ENCODE results near the gene HTR3C.
A peak's percentile ranks its signal among the peaks of the same experiment; 100 is the strongest.

HTR3C gene

DNA sequence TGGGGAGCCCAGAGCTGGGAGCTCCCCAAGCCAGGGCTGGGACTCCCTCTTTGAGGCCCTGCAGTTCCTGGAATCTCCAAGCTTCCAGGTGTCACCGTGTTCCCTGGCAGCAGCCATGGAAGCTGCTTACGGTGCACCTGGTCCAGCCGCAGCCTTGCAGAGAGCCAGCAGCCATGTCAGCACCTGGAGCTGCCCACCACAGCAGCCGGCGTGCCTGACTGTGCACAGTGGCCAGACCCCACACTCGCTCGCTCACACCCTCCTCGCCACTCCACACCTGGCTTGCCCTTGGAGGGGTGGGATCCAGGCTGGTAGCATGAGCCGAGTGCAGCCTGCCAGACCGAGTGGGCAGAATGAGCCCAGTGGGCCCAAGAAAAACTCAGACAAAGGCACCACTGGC, 29.2 kb downstream of the HTR3C start:
- Histone ChIP-seq H3K36me3 (no peaks in the 10 kb centered on the region), H3K27ac (no peak overlapping the region), H3K4me1 (ENCODE audit: control insufficient read depth in 1 of 2, insufficient read depth in 1 of 2, low read depth in 1 of 2, low read length in 1 of 2) (peaks cover 12 to 20% of the 10 kb centered on the region in 2 experiments), H3K9me3 (no peaks in the 10 kb centered on the region), H3K4me3 (ENCODE audit: low read depth in 1 of 2, low read length in 1 of 2) (no peak overlapping the region), H3K27me3 (no peaks in the 10 kb centered on the region)
- TF ChIP-seq, protein P1, sequence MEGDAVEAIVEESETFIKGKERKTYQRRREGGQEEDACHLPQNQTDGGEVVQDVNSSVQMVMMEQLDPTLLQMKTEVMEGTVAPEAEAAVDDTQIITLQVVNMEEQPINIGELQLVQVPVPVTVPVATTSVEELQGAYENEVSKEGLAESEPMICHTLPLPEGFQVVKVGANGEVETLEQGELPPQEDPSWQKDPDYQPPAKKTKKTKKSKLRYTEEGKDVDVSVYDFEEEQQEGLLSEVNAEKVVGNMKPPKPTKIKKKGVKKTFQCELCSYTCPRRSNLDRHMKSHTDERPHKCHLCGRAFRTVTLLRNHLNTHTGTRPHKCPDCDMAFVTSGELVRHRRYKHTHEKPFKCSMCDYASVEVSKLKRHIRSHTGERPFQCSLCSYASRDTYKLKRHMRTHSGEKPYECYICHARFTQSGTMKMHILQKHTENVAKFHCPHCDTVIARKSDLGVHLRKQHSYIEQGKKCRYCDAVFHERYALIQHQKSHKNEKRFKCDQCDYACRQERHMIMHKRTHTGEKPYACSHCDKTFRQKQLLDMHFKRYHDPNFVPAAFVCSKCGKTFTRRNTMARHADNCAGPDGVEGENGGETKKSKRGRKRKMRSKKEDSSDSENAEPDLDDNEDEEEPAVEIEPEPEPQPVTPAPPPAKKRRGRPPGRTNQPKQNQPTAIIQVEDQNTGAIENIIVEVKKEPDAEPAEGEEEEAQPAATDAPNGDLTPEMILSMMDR (IDR thresholded peaks at IDR 0.05) = no peak

DNA sequence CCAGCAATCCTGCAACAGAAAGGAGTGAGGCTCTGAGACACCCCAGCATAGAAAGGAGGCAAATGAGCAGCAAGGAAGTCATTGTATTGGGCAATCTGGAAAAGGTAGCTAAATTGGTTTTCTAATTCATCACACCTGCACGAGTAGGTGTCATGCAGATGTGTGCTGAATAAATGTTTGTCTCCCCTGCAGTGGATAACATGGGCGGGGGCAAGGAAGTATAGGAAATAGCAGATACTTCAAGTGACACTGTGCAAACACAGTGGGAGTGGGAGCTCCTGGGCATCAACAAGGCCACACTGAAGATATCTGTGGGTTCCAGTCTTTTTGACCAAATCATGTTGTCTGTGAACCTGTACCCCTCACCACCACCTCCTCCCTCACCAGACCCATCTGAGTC, 29.6 kb downstream of the HTR3C start:
- TF ChIP-seq, protein P1 (IDR thresholded peaks at IDR 0.05) = no peak
- H3K27me3 ChIP-seq = no peaks in the 10 kb centered on the region
- no peak overlapping the region for H3K27ac ChIP-seq
- peaks cover 12 to 20% of the 10 kb centered on the region in 2 experiments for H3K4me1 ChIP-seq (ENCODE audit: control insufficient read depth in 1 of 2, insufficient read depth in 1 of 2, low read depth in 1 of 2, low read length in 1 of 2)
- H3K9me3 ChIP-seq = no peaks in the 10 kb centered on the region
- no peak overlapping the region for H3K4me3 ChIP-seq (ENCODE audit: low read depth in 1 of 2, low read length in 1 of 2)
- H3K36me3 ChIP-seq = no peaks in the 10 kb centered on the region

DNA sequence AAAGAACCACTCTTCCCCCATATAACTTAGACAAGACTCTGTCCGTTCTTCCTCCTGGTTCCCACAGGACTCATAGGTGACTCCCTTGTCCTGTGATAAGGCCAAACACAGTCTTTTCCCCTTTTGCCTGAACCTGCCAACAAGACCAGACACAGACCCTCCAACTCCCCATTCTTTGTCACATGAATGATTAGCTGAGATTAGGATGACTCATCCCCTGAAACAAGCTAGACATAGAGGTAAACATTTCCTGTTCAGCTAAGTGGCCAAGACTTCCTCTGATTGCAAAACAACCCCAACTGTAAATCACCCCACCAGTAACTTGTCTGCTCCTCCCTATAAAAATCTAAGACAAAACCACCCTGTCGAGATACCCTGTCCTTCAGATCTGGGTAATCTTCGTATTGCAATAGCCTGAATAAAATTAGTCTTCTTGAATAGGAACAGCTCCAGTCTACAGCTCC, 32.6 kb downstream of the HTR3C start:
- H3K27ac ChIP-seq = peak overlapping the region; percentile 83
- TF ChIP-seq, protein P1 (IDR thresholded peaks at IDR 0.05) = no peak

DNA sequence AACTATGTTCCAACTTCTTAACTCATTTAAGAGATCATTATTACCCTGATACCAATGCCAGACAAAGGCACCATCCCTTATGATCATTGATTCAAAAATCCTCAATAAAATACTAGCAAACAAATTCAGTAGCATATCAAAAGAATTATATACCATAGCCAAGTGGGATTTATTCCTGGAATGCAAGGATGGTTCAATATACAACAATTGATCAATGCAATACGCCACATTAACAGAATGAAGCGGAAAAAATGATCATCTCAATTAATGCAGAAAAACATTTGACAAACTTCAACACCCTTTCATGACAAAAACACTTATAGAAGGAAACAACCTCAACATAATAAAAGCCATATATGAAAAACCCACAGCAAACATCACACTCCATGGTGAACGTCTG, 39.4 kb downstream of the HTR3C start:
- H3K9me3 ChIP-seq = peaks cover 12% of the 10 kb centered on the region
- no peak overlapping the region for H3K27ac ChIP-seq
- H3K4me3 ChIP-seq (ENCODE audit: low read depth in 1 of 2, low read length in 1 of 2) = no peak overlapping the region
- TF ChIP-seq, protein P1 (IDR thresholded peaks at IDR 0.05) = no peak
- no peaks in the 10 kb centered on the region for H3K36me3 ChIP-seq
- H3K27me3 ChIP-seq = peaks cover 4% of the 10 kb centered on the region
- H3K4me1 ChIP-seq (ENCODE audit: control insufficient read depth in 1 of 2, insufficient read depth in 1 of 2, low read depth in 1 of 2, low read length in 1 of 2) = no peaks in the 10 kb centered on the region

More for the DNA sequence above, 32.6 kb downstream of the HTR3C start:
- peaks cover 12 to 20% of the 10 kb centered on the region in 2 experiments for H3K4me1 ChIP-seq (ENCODE audit: control insufficient read depth in 1 of 2, insufficient read depth in 1 of 2, low read depth in 1 of 2, low read length in 1 of 2)
- H3K9me3 ChIP-seq = no peaks in the 10 kb centered on the region
- no peaks in the 10 kb centered on the region for H3K27me3 ChIP-seq
- H3K4me3 ChIP-seq (ENCODE audit: low read depth in 1 of 2, low read length in 1 of 2) = peak overlapping the region in 1 of 2 experiments; percentile 12
- H3K36me3 ChIP-seq = no peaks in the 10 kb centered on the region

DNA sequence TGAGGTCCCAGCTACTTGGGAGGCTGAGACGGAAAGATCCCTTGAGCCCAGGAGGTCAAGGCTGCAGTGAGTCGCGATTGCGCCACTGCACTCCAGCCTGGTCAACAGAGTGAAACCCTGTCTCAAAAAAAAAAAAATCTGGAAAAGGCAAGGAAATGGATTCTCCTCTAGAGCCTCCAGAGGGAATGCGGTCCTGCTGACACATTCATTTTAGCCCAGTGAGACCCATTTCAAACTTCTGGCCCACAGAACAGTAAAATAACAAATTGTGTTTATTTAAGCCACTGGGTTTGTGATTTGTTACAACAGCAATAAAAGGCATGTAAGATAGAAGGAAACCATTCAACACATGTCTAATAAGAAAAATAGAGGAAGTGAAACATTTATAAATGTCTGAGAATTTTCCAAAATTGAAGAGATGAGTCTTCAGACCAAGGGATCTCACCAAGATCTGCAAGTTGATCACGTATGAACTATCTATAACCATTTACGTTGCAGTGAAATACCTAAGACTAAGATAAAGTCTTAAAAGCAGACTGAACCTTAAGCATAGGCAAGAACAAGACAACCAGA, 44.0 kb downstream of the HTR3C start, which contains the start of gene HTR3E:
Gene HTR3E, plus strand, starts transcription at position 254 of the 573 bp plus-strand sequence. CDS start 466 bp downstream, outside the sequence.
- H3K36me3 ChIP-seq = no peaks in the 10 kb centered on the region
- H3K27ac ChIP-seq = no peak within 1 kb of the TSS
- peaks cover 6% of the 10 kb centered on the region for H3K9me3 ChIP-seq
- H3K4me3 ChIP-seq (ENCODE audit: low read depth in 1 of 2, low read length in 1 of 2) = no peak within 1 kb of the TSS
- H3K4me1 ChIP-seq (ENCODE audit: control insufficient read depth in 1 of 2, insufficient read depth in 1 of 2, low read depth in 1 of 2, low read length in 1 of 2) = no peaks in the 10 kb centered on the region
- H3K27me3 ChIP-seq = peaks cover 11% of the 10 kb centered on the region
- TF ChIP-seq, protein P1 (IDR thresholded peaks at IDR 0.05) = no peak

Data from neutrophil (primary cell).